ENCODE measurements around the gene C19orf38. TPM values are rescaled to one million over a fixed set of nuclear protein-coding genes. Genes with fewer than 3 reads are reported as not detected.

C19orf38 gene
- total and polyA plus RNA-seq, 9 of the 15 experiments (the other 6 are each of a cell fraction or from before 2014, with no cell fraction given), result 0.14 to 0.18 TPM; not detected in 7

DNA sequence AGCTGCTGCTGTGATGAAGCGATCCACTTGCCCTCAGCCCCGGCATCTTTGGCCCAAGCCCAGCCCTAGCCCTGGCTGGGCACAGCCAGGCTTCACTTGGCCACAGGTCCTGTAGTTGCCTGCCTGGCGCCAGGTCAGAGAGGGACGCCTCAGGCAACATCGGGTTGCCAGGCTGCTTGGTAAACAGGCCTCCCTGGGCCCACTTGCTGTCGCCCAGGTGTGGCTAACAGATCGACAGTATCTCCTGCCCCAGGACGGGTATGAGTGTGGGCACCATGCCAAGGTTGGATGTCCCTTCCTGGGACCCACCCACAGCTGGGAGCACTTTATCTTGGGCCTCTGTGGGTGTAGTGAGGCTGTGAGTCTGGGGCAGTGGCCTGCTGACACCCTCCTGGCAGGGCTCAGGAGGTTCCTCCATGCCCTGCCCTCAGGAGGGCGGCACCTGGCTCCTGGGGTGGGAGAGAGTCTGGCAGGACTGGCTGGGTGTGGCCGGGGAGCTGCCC lies 51.0 kb downstream of the C19orf38 start:
- Histone ChIP-seq H3K27ac (ENCODE audit: extremely low read depth, low read depth, low read length) (no peak overlapping the region), H3K79me2 (ENCODE audit: control insufficient read depth, insufficient read depth, low read length) (peaks cover 51% of the 10 kb centered on the region), H3K4me1 (replicated peaks in 1 of 2; ENCODE audit: control insufficient read depth in 2 of 2, insufficient read depth in 2 of 2, low read length in 2 of 2) (peaks cover 0 to 35% of the 10 kb centered on the region in 2 experiments; a peak in 2 of 5 replicates), H3K36me3 (ENCODE audit: control insufficient read depth, insufficient read depth, low read length) (peaks cover 14% of the 10 kb centered on the region; the same call in 2 of the 3 replicates), H3K4me2 (ENCODE audit: insufficient read depth, low read length) (no peak overlapping the region), H2AFZ (ENCODE audit: low read depth, low read length) (no peak overlapping the region), H3K4me3 (no peak overlapping the region), H3K27me3 (ENCODE audit: control insufficient read depth in 2 of 2, insufficient read depth in 2 of 2, low read length in 2 of 2) (no peaks in the 10 kb centered on the region), H3K9me1 (ENCODE audit: control insufficient read depth, insufficient read depth, low read length) (no peaks in the 10 kb centered on the region), H4K20me1 (replicated peaks; ENCODE audit: control insufficient read depth, insufficient read depth, low read length) (peaks cover 9% of the 10 kb centered on the region; the same call in 1 of the 2 replicates), H3K9ac (ENCODE audit: insufficient read depth in 1 of 2, low read depth in 2 of 2, low read length in 2 of 2) (peak overlapping the region in 1 of 2 experiments; percentile 85; a peak in 2 of 4 replicates), H3K9me3 (replicated peaks; ENCODE audit: control insufficient read depth, insufficient read depth, low read depth, low read length) (no peaks in the 10 kb centered on the region)
- intact Hi-C loops (cut with micrococcal nuclease) (no loop called here), in situ Hi-C loops (cut with MboI) (no loop called here)
- DNase-seq (ENCODE audit: extremely low read depth in 1 of 4, low spot score in 3 of 4), result no peak
- WGBS (ENCODE audit: insufficient coverage, low coverage, missing lambda C conversion rate), result 80% methylated on average over 6 of the region's 10 CpGs
- TF ChIP-seq NFIC (IDR thresholded peaks at IDR 0.05) (peak; percentile 65), HSF4 (CRISPR knock-in tag; IDR thresholded peaks at IDR 0.05; ENCODE audit: borderline replicate concordance) (no peak), HDAC3 (IDR thresholded peaks at IDR 0.05; ENCODE audit: borderline replicate concordance, partially characterized antibody) (no peak), SMARCA4 (IDR thresholded peaks at IDR 0.05) (no peak)
- BruUV-seq (replicated peaks), result no TSS peak
- ChIA-PET POLR2A (interaction anchor here (0.8 to 1.3 kb wide), 4 partner anchors 11 to 20 kb away, joined by 3 to 7 read pairs (median 4); no protein-coding TSS in a partner anchor), CTCF (ENCODE audit: low intra/inter-chr PET ratio) (no interaction called here)
- no peak for ATAC-seq
- no peak for FAIRE-seq

DNA sequence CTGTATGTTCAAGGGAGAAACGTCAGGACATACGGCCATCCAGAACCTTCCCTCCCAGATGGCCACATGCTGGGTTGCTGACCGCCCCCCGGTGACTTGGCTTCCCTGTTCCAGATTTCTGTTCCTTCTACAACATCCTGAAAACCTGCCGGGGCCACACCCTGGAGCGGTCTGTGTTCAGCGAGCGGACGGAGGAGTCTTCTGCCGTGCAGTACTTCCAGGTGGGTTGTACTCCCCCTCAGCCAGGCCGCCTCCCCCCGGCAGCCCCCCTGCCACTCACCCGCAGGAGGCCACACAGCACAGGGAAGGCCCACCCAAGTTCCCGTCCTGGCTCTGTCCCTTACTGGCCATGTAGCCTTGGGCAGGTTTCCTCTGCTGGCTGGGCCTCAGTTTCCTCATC lies 59.7 kb downstream of the C19orf38 start:
- Histone ChIP-seq H3K9ac (ENCODE audit: insufficient read depth in 1 of 2, low read depth in 2 of 2, low read length in 2 of 2) (no peak overlapping the region), H3K4me2 (ENCODE audit: insufficient read depth, low read length) (no peak overlapping the region), H3K27me3 (ENCODE audit: control insufficient read depth in 2 of 2, insufficient read depth in 2 of 2, low read length in 2 of 2) (no peaks in the 10 kb centered on the region), H3K4me1 (replicated peaks in 1 of 2; ENCODE audit: control insufficient read depth in 2 of 2, insufficient read depth in 2 of 2, low read length in 2 of 2) (peaks cover 0 to 22% of the 10 kb centered on the region in 2 experiments; a peak in 1 of 5 replicates), H4K20me1 (replicated peaks; ENCODE audit: control insufficient read depth, insufficient read depth, low read length) (0 out of 2 replicates have a peak, but pooled peaks cover 4% of the 10 kb centered on the region), H2AFZ (ENCODE audit: low read depth, low read length) (no peak overlapping the region), H3K79me2 (ENCODE audit: control insufficient read depth, insufficient read depth, low read length) (peaks cover 5% of the 10 kb centered on the region; the same call in 1 of the 3 replicates), H3K27ac (ENCODE audit: extremely low read depth, low read depth, low read length) (no peak overlapping the region), H3K36me3 (ENCODE audit: control insufficient read depth, insufficient read depth, low read length) (peaks cover 70% of the 10 kb centered on the region; the same call in 2 of the 3 replicates), H3K9me1 (ENCODE audit: control insufficient read depth, insufficient read depth, low read length) (no peaks in the 10 kb centered on the region), H3K9me3 (replicated peaks; ENCODE audit: control insufficient read depth, insufficient read depth, low read depth, low read length) (no peaks in the 10 kb centered on the region), H3K4me3 (no peak overlapping the region)
- no peak for ATAC-seq
- CTCF ChIA-PET (ENCODE audit: low intra/inter-chr PET ratio), result no interaction called here
- no peak for DNase-seq (ENCODE audit: extremely low read depth in 1 of 4, low spot score in 3 of 4)
- no peak for FAIRE-seq
- in situ Hi-C loops (cut with MboI) (no loop called here), intact Hi-C loops (cut with micrococcal nuclease) (no loop called here)
- 91% methylated on average over 12 of the region's 14 CpGs for WGBS (ENCODE audit: insufficient coverage, low coverage, missing lambda C conversion rate)
- BruUV-seq (replicated peaks), result no TSS peak
- TF ChIP-seq, protein P1, sequence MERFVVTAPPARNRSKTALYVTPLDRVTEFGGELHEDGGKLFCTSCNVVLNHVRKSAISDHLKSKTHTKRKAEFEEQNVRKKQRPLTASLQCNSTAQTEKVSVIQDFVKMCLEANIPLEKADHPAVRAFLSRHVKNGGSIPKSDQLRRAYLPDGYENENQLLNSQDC (CRISPR knock-in tag; IDR thresholded peaks at IDR 0.05), result no peak
- TF ChIP-seq, protein P2, sequence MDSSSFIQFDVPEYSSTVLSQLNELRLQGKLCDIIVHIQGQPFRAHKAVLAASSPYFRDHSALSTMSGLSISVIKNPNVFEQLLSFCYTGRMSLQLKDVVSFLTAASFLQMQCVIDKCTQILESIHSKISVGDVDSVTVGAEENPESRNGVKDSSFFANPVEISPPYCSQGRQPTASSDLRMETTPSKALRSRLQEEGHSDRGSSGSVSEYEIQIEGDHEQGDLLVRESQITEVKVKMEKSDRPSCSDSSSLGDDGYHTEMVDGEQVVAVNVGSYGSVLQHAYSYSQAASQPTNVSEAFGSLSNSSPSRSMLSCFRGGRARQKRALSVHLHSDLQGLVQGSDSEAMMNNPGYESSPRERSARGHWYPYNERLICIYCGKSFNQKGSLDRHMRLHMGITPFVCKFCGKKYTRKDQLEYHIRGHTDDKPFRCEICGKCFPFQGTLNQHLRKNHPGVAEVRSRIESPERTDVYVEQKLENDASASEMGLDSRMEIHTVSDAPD (CRISPR knock-in tag; IDR thresholded peaks at IDR 0.05), result no peak
- TF ChIP-seq, protein P3, sequence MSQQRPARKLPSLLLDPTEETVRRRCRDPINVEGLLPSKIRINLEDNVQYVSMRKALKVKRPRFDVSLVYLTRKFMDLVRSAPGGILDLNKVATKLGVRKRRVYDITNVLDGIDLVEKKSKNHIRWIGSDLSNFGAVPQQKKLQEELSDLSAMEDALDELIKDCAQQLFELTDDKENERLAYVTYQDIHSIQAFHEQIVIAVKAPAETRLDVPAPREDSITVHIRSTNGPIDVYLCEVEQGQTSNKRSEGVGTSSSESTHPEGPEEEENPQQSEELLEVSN (IDR thresholded peaks at IDR 0.05; ENCODE audit: borderline replicate concordance in 1 of 2, extremely low read depth in 1 of 2, insufficient read depth in 1 of 2, insufficient read length in 1 of 2, low read depth in 1 of 2, low read length in 1 of 2, poor library complexity in 1 of 2, severe bottlenecking in 1 of 2), result no peak
- TF ChIP-seq CCAR2 (IDR thresholded peaks at IDR 0.05; ENCODE audit: low read depth, low read length), result no peak
- POLR2A ChIA-PET, result interaction anchor here (1.7 kb wide), 1 partner anchor 10 kb away, joined by 6 read pairs; no protein-coding TSS in a partner anchor

Data from K562 (cell line).